C1 segment of cervical spinal cord (tissue), 14 donors: Measurements from ENCODE around the gene CCDC117.

Experiments
- DNase-seq, 14 donors: peaks; one replicate each; lab custom pipeline; 2025; lab: John Stamatoyannopoulos, UW

Gene CCDC117

DNA sequence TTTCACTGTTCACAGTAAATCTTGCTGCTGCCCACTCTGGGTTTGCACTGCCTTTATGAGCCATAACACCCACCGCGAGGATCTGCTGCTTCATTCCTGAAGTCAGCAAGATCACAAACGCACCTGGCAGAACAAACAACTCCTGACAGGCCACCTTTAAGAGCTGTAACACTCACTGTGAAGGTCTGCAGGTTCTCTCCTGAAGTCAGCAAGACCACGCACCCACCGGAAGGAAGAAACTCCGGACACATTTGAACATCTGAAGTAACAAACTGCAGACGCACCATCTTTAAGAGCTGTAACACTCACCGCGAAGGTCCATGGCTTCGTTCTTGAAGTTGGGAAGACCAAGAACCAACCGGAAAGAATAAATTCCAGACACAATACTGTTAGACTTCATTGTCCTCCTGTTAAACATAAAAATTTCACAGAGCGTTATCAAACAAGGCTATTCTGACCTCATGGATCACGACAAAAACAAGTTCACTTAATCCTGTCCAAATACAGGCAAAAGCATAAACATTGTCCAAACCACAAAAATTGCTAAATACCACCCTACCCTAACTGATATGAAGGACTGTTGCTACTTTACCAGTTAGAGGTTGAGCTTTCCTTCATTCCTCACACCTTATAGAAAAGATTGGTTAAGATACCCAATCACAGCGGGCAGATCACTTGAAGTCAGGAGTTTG lies 3.0 kb upstream of the CCDC117 start:
- DNase-seq, result no peak

DNA sequence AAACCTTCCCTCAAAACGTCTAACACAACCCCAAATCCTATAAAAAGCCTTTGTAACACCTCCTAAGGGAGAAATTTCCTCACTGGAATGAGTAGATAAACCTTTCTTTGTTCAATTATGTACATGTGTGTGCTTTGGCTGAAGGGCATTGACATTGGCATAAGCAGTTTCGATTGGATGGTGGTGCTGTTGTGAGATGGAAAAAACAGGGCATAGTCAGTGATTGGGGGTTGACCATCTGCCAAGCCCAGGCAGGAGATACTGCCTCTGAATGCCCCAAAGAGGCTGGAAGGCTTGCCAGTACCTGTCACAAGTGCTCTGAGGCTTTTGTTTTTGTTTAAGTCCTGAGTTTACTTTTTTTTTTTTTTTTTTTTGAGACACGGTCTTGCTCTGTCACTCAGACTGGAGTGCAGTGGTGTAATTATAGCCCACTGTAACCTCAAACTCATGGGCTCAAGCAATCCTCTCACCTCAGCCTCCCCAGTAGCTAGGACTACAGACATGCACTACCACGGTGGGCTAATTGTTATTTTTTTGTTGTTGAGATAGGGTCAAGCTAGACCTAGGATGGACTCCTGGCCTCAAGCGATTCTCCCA lies 1.2 kb upstream of the CCDC117 start:
- no peak for DNase-seq

DNA sequence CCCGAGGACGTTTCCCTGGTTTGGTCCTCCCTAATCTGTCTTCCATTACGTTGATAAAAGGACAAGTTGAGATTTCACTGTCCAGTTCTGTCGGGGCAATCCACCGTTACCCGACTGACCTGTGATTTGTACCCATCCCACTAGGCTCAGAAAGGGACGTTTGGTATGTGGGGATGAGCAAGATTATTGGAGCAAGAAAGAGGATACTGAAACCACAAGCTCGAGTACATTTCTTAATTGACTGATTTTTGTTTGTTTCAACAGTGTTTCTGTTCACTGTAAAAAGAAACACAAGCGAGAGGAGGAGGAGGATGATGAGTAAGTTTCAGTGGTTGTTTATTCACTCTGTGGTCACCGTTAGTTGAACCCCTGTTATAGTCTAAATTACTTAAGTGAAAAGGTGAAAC lies 969 bp downstream of the CCDC117 start:
- DNase-seq, result peak in 1 of 14 donors; percentile 42

DNA sequence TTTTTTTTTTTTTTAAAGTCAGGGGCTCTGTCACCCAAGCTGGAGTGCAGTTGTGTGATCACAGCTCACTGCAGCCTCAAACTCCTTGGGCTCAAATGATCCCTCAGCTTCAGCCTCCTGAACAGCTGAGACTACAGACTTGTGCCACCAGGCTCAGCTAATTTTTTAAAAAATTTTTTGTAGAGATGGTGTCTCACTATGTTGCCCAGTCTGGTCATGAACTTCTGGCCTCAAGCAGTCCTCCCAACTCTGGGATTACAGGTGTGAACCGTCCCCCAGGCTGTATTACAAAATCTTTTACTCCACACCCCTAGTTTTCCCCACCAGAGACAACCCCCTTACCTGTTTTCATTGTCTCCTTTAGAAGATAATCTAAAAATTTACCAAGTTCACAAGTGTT lies 1.9 kb downstream of the CCDC117 start:
- DNase-seq, result no peak

DNA sequence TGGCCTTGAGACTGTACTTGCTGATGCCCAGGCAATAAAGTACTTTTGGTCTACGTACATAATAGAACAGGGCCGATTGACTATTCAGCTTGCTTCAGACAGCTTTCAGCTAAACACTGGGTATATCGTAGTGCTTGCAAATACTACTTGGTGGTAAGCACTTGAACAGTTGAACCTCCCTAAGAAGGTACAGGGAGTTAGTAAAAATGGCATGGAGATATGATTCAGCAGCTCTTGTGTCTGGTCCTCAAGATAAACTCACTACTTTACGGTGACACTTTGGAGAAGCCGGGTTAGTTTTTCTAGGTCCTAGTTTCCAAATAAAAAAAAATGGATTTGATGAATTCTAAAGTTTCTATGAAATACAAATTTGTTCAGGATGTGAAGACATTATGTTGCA lies 7.3 kb downstream of the CCDC117 start:
- DNase-seq, result no peak

DNA sequence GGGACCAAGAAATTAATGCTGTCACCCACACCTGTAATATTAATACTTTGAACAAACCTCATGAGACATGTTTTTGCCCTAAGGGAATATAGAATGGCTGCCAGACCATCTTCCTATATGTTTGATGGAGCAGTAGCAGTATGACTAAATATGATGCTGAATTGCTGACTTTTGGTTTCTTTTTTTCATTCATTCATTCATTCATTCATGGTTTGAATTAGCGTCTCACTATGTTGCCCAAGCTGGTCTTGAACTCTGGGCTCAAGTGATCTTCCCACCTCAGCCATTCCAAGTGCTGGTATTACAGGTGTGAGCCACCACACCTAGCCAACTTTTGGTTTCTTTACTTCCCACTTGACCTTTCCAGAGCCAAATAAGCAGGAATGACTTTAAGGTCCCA lies 7.8 kb downstream of the CCDC117 start:
- no peak for DNase-seq

DNA sequence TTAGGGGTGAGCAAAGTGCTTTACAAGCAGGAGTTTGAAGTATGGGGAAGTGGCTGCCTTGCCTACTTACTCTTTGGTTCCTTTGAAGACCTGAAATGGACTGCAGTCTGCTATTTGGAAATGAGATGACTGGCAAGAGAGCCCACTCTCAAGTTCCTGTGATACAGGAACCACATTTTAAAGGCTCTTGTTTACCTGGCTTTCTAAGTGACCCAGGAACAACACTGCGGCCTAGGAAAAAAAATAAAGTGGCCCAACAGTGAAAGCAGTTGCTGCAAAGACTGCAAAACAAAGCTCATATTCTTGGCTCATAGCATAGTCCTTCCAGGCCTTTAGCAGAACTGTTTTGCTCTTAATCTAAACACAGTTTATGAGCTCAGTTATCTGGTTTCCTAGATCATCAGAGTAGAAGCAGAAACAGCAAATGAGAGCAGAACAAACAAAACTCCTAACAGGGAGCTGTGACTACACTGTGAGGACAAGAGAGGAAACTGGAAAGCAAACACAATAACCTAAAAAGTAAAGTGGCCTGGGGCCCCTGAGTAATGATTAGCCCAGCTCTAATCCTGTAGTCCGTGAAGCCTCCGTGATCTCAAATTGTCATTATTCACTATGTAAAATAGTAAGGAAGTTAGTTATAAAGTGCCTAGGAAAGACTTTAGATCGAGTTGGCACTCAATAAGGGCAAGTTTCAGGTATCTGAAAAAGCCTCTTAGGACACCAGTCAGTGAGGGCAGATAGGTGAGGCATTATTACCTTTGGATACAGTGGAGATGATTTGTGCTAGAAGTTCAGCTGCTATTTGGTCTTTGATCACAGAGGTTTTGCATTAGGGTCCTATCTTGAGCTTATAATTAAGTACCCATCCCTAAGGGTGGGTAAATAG lies 11.5 kb downstream of the CCDC117 start:
- no peak for DNase-seq

DNA sequence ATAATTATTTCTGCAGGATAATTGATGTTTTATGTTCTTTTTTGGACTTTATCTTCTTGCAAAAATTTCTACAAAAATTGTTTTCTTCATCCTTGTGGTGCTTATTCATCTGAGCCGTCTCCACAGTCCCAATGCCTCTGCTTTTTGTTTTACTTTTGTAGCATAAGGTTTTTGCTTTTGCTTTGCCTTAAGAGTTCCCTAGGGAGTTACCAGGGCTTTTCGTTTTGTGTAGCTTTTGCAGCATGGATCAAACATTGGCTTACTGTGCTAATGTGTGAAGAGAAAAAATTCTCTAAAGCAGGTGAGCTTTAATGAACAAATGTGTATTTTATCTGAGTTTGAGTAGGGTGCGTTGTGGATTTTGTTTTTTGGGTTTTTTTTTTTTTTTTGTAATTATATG lies 16.1 kb downstream of the CCDC117 start:
- no peak for DNase-seq

DNA sequence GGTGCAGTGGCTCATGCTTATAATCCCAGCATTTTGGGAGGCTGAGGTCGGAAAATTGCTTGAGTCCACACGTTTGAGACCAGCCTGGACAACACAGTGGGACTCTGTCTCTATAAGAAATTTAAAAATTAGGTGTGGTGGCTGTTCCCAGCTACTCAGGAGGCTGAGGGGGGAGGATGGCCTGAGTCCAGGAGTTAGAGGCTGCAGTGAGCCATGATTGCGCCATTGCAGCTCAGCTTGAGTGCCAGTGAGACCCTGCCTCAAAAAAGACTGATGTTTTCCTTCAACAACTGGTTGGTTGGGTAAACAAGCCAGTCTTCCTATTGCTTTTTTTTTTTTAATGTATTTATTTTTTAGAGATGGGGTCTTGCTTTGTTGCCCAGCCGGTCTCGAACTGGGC lies 18.6 kb downstream of the CCDC117 start:
- DNase-seq, result no peak

DNA sequence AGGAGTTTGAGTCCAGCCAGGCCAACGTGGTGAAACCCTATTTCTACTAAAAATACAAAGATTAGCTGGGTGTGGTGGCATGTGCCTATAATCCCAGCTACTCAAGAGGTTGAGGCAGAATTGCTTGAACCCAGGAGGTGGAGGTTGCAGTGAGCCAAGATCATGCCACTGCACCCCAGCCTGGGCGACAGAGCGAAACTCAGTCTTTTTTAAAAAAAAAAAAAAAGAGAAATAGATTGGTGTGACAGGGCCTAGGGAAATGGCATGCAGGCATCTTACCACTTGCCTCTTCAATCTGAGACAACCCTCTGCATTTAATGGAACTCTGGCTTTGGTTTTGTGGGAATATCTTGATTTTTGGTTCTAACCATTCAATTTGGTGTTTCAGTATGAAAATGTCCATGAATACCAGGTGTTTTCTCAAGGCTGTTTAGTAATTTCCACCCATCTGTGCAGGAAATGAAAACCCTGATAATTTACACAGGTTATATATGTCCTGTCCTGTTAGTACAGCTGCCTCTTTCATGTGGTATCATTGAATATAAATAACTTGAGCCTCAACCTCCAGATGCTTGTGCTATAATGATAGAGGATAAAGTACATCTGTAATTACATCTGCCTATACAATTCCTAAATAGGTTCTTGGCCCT lies 19.5 kb downstream of the CCDC117 start:
- DNase-seq, result no peak

DNA sequence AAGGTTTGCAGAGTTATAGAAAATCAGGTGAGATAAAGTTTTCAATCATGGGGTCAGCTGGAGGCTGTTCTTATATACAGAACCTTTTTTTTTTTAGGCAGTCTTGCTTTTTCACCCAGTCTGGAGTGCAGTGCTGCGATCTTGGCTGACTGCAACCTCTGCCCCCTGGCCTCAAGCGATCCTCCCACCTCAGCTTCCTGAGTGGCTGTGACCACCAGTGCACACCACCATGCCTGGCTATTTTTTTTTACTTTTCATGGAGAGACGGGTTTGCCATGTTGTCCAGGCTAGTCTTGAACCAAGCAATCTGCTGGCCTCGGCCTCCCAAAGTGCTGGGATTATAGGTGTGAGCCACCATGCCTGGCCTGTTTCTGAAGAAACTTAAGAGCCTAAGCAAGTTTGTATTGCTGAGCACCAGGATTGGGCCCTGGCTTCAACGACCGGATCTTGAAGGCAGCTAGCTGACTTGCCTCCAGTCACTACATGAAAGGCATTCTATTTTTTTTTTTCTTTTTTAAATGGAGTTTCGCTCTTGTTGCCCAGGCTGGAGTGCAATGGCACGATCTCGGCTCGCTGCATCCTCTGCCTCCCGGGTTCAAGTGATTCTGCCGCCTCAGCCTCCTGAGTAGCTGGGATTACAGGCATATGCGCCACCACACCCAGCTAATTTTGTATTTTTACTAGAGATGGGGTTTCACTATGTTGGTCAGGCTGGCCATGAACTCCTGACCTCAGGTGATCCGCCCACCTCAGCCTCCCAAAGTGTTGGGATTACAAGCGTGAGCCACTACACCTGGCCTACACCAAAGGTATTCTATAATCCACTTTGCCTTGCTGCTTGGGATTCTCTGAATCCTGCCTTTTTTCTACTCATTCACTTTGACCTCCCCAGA lies 20.2 kb downstream of the CCDC117 start:
- no peak for DNase-seq

DNA sequence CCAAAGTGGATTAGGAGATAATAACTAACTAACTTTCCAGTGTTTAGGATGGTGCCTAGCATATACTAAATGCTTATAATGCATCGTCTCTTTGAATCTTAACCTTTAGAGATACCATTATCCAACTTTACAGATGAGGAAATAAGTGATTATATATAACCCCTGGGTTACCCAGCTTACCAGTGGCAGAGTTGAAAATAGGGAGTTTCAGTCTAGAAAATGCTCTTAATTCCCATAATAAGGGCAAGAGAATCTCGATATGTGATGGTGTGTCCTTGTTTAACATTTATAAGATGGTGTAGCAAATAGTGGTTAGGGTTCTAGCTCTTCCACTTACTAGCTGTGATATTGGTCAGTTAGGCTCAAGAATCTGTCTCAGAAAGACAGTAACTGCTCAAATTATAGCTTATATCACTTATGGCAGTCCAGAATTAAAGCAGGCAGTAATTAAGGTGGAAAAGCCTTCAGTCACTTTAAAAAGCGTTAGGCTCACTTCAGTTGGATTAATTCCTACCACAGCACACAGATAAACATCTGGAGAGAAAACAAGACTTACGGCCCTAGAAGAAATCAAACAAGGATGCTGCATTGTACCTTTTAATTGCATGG lies 21.6 kb downstream of the CCDC117 start:
- DNase-seq, result no peak

DNA sequence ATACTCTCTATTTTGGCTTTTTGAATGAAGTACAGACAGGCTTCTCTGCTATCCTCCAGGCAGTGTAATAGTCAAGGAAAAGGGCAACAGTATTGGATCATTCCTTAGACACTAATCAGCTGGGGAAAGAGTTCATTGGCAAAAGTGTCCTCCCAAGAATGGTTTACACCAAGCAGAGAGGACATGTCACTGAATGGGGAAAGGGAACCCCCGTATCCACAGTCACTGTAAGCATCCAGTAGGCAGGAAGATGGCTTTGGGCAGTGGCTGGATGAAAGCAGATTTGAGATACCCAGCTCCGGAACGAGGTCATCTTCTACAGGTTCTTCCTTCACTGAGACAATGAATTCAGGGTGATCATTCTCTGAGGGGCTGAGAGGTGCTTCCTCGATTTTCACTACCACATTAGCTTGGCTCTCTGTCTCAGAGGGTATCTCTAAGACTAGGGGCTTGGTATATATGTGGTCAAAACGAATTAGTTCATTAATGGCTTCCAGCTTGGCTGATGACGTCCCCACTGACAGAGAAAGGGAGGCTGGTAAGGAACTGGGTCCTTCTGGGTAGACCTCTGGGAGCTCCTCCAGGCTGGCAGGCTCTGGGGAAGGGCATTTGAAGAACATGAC lies 22.7 kb downstream of the CCDC117 start:
- no peak for DNase-seq

DNA sequence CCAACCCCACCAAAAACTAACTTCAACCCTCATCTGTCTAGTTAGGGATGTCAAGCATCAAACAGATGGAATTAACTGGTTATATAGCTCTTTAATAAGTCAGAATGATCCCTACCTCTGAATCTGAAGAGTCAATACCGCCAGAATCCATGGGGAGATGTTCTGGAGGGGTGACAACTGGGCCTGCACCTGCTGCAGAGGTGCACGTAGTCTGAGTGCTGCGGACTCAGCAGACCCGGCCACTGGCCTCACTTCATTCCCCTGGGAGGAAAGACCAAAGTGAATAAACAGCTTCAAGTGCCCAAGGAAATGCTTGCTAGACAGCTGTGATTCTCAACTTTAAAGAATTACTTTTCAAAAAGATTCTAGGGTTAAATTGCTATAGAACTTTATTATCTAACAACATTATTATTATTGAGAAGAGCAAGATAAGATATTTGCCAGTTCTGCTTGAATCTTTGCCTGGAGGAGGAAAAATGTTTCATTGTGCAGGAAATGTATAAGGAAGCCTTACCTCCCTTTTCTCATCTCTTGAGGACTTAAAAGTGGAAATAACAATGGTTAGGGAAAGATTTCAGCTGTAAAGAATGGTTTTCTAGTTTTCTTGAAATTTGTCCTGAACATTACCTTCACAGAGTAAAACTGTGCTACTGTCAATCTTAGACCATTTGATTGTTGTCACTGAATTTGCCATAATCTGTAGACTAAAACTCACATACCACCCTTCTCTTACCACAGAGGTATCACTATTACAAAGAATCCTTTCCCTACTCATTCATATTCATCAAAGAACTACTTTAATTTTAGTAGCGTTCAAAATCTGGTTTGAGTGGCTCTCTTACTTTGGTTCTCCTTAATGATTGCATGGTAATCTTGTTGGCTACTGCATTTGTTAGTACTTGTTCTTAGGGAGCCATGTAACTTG lies 23.7 kb downstream of the CCDC117 start:
- DNase-seq, result no peak

DNA sequence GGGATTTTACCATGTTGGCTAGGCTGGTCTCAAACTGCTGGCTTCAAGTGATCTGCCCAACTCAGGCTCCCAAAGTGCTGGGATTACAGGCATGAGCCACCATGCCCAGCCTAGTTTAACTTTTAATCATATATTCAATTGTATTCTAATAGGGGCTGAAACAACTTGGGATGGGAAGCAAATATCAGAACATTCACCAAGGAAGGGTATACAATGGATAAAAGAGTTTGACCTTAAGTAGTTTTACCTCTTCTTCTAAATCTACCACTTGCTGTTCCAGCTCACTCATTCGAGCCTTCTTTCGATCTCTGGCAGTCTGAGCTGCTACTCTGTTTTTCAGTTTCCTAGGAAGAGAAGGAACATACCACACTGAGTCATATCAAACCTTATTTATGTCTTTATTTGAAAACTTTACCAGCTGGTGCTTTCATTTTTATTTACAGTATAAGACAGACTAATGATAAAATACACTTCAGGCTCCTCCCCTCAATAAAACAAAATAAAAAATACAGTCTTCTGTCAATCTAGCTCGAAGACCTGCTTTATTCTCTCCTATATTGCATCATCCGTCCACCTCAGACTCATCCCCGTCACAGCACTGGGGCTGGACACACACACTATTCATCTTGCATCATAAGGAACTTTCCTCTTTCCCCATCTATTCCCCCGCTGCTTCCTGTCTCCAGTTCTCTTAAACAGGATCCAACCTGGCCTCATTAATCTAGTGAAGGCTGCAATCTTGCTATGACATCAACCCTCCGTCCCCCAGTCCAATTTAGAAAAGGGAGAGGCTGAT lies 26.5 kb downstream of the CCDC117 start:
- DNase-seq, result peak in 3 of 14 donors; percentile 11 to 24 (median 14)

DNA sequence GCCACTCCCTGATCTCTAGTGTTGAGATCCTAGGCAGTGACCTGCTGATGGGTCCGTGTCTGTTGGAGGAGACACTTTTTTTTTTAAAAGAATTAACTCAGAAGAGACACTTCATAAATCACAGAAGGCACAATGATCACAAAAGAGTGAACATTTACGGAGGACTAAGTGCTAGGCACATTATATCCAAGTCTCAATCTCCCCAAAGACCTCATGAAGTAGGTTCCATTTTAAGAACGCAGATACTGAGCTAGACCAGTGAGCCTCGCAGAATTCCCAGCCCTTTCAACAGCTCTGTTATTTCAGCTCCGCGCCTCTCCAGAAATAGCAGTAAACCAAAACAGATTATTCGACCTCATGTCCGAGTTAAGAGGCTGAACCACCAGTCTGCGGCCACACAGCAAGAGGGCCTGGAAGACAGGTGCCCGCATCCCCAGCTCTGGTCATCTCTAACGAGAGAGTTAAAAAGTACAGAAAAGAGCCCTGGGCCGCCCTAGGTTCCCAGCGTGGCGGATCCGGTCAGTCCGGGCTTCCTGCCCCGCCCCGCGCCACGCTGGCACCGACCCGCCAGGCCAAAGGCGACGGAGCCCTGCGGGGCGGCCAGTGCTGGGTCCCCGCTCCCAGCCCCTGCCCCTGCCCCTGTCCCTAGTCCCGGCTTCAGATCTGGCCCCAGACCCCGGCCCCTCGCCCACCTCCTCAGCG lies 27.3 kb downstream of the CCDC117 start:
- DNase-seq, result peak in 8 of 14 donors; percentile 35 to 71 (median 62)

DNA sequence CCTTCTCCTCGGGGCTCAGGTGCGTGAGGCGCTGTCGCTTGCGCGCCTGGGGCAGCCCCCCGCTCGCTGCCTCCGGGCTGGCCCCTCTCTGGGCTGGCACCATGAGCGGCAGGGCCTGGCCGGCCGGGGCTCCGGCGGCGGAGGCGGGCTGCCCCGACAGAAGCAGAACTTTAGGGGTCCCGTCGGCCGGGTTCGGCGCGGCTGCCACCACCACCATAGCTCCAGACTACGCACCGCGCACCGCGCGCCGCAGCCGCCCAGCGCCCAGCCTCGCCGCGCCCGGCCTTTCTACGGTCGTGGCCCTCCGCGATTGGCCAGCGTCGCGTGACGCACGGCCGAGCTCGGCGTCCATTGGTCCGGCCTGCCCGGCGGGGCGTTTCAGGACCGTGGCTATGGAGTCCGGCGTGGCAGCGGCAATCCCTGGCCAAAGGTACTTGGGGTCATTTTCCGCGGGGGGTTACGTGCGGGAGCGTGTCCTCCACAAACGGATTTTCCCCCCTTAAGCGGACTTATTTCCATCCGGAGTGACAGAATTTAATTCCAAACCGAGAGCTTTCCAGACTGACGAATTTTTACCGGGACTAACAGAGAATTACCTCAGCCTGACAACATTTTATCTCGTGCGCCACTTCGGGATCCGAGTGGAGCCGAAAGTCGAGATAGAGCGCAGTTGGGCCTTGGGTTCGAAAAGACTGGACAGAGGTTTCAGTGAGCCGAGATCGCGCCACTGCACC lies 28.0 kb downstream of the CCDC117 start, which contains the start of gene XBP1:
Gene XBP1 (minus strand): TSS at position 262 of the 734 bp plus-strand sequence.
- peak; percentile 61 to 97 (median 86) for DNase-seq
